ENCODE results near the gene SRSF12. TPM values are rescaled to one million over a fixed set of nuclear protein-coding genes. Genes with fewer than 3 reads are reported as not detected.

The SRSF12 gene
- total and polyA plus RNA-seq, 9 of the 15 experiments (the other 6 are each of a cell fraction or from before 2014, with no cell fraction given), result not detected

DNA sequence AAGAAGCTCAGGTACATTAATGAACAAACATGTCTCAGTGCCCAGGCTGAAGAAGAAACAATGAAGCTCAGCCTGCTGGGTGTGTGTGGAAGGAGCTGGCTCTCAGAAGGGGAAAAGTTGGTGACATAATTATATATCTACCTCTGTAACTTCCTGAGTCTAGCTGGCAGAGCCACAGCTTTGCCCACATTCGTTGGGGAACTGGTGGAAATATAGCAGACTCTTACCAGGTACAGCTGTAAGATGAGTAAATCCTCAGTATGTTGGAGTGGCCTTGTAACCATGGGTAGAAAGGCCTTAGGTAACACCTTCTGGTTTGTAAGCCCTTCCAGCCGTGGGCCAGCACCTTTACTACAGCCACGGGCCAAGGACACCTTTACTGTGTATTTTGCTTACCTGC, 67.2 kb downstream of the SRSF12 start:
- no TSS peak for BruUV-seq (replicated peaks)
- Histone ChIP-seq H3K4me3 (no peak overlapping the region), H3K27ac (ENCODE audit: extremely low read depth, low read depth, low read length) (no peak overlapping the region), H3K4me1 (replicated peaks in 1 of 2; ENCODE audit: control insufficient read depth in 2 of 2, insufficient read depth in 2 of 2, low read length in 2 of 2) (no peaks in the 10 kb centered on the region; a peak in 1 of 5 replicates), H2AFZ (ENCODE audit: low read depth, low read length) (no peak overlapping the region), H3K9me3 (replicated peaks; ENCODE audit: control insufficient read depth, insufficient read depth, low read depth, low read length) (no peaks in the 10 kb centered on the region), H3K79me2 (ENCODE audit: control insufficient read depth, insufficient read depth, low read length) (no peaks in the 10 kb centered on the region), H3K36me3 (ENCODE audit: control insufficient read depth, insufficient read depth, low read length) (no peaks in the 10 kb centered on the region), H3K9me1 (ENCODE audit: control insufficient read depth, insufficient read depth, low read length) (no peaks in the 10 kb centered on the region), H3K27me3 (ENCODE audit: control insufficient read depth in 2 of 2, insufficient read depth in 2 of 2, low read length in 2 of 2) (no peaks in the 10 kb centered on the region), H4K20me1 (replicated peaks; ENCODE audit: control insufficient read depth, insufficient read depth, low read length) (no peaks in the 10 kb centered on the region), H3K4me2 (ENCODE audit: insufficient read depth, low read length) (no peak overlapping the region), H3K9ac (ENCODE audit: insufficient read depth in 1 of 2, low read depth in 2 of 2, low read length in 2 of 2) (no peak overlapping the region)
- 8% methylated on average over 3 of the region's 3 CpGs for WGBS (ENCODE audit: insufficient coverage, low coverage, missing lambda C conversion rate)
- ChIA-PET CTCF (ENCODE audit: low intra/inter-chr PET ratio) (no interaction called here), POLR2A (interaction anchor here (1.4 kb wide), 1 partner anchor 15 kb away, joined by 4 read pairs; no protein-coding TSS in a partner anchor)
- no peak for DNase-seq (ENCODE audit: extremely low read depth in 1 of 4, low spot score in 3 of 4)
- in situ Hi-C loops (cut with MboI), result no loop called here
- no peak for FAIRE-seq
- no peak for ATAC-seq
- TF ChIP-seq ZNF445 (CRISPR knock-in tag; IDR thresholded peaks at IDR 0.05; ENCODE audit: low read depth) (no peak), RNF2 (IDR thresholded peaks at IDR 0.05) (no peak), CBFA2T2 (conservative IDR thresholded peaks at IDR 0.05) (no peak), PCBP2 (IDR thresholded peaks at IDR 0.05; ENCODE audit: low read depth, low read length, poor library complexity, severe bottlenecking) (no peak), RAD21 (CRISPR knock-in tag; conservative IDR thresholded peaks at IDR 0.05 in 1 of 2, IDR thresholded peaks at IDR 0.05 in 1 of 2) (no peak), NBN (IDR thresholded peaks at IDR 0.05; ENCODE audit: low read depth) (no peak), SAP30 (IDR thresholded peaks at IDR 0.05; ENCODE audit: borderline replicate concordance, insufficient read depth, low read depth, low read length, poor library complexity, severe bottlenecking) (no peak), POLR2A (conservative IDR thresholded peaks at IDR 0.05) (no peak), ZNF3 (CRISPR knock-in tag; IDR thresholded peaks at IDR 0.05) (no peak)
- TF ChIP-seq, protein P1, sequence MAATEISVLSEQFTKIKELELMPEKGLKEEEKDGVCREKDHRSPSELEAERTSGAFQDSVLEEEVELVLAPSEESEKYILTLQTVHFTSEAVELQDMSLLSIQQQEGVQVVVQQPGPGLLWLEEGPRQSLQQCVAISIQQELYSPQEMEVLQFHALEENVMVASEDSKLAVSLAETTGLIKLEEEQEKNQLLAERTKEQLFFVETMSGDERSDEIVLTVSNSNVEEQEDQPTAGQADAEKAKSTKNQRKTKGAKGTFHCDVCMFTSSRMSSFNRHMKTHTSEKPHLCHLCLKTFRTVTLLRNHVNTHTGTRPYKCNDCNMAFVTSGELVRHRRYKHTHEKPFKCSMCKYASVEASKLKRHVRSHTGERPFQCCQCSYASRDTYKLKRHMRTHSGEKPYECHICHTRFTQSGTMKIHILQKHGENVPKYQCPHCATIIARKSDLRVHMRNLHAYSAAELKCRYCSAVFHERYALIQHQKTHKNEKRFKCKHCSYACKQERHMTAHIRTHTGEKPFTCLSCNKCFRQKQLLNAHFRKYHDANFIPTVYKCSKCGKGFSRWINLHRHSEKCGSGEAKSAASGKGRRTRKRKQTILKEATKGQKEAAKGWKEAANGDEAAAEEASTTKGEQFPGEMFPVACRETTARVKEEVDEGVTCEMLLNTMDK (IDR thresholded peaks at IDR 0.05; ENCODE audit: borderline replicate concordance, insufficient read depth, low read depth, low read length, poor library complexity, severe bottlenecking), result no peak
- TF ChIP-seq, protein P2, sequence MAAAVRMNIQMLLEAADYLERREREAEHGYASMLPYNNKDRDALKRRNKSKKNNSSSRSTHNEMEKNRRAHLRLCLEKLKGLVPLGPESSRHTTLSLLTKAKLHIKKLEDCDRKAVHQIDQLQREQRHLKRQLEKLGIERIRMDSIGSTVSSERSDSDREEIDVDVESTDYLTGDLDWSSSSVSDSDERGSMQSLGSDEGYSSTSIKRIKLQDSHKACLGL (CRISPR knock-in tag; IDR thresholded peaks at IDR 0.05; ENCODE audit: borderline replicate concordance, poor library complexity, severe bottlenecking), result no peak
- intact Hi-C loops (cut with micrococcal nuclease), result no loop called here

Data from K562 (cell line).